Heart right ventricle (tissue), 16 donors: ENCODE data around the gene UIMC1. TPM values are rescaled to one million over a fixed set of nuclear protein-coding genes. Genes with fewer than 3 reads are reported as not detected.
"Not testable (repeated sequence)": the region's sequence is repeated elsewhere in the genome, so short reads cannot be mapped to it uniquely, and the experiment has no call there.

ENCODE experiments used
- ATAC-seq, 8 donors: fragments of 200-7000 bp; cut with Tn5 transposase; one replicate each; pipeline ENCODE4 v1.9.1; 2020; ENCODE audit warnings: mild to moderate bottlenecking in 8 of 8, moderate library complexity in 8 of 8, moderate number of reproducible peaks in 1 of 8
- DNase-seq, 2 donors: peaks; one replicate each; pipeline ENCODE4 v3.0.0-alpha.2; 2020
- H3K27ac ChIP-seq, 10 donors: fragments of 200-600 bp; sonication (generic) in 2 of 10; one replicate each; pipeline versions ENCODE4 v1.5.0 to v1.8.0; 2020 to 2022; ENCODE audit warnings: mild to moderate bottlenecking in 3 of 10
- H3K27me3 ChIP-seq, 7 donors: fragments of 200-600 bp; one replicate each; pipeline ENCODE4 v1.8.0; 2021 to 2022; ENCODE audit warnings: mild to moderate bottlenecking in 2 of 7
- H3K36me3 ChIP-seq, 9 donors: fragments of 200-600 bp; sonication (generic) in 1 of 9; one replicate each; pipeline versions ENCODE4 v1.5.0 to v1.8.0; 2020 to 2022; ENCODE audit warnings: mild to moderate bottlenecking in 2 of 9
- H3K4me1 ChIP-seq, 9 donors: fragments of 200-600 bp; sonication (generic) in 1 of 9; one replicate each; pipeline versions ENCODE4 v1.5.0 to v1.8.0; 2020 to 2022; ENCODE audit warnings: mild to moderate bottlenecking in 4 of 9
- H3K4me3 ChIP-seq, 10 donors: fragments of 200-600 bp; sonication (generic) in 2 of 10; one replicate each; pipeline versions ENCODE4 v1.5.0 to v1.8.0; 2020 to 2022; ENCODE audit warnings: mild to moderate bottlenecking in 7 of 10, moderate library complexity in 2 of 10
- H3K9me3 ChIP-seq, 11 donors: fragments of 200-600 bp in 10 of 11; sonication (generic) in 2 of 11; one replicate each; pipeline versions ENCODE4 v1.5.0 to v1.8.0; 2013 to 2022; ENCODE audit warnings: mild to moderate bottlenecking in 2 of 11, control low read depth in 1 of 11, moderate library complexity in 1 of 11
- WGBS, 2 donors: extraction: QIAGEN DNeasy Blood & Tissue Kit; methylation state at CpG; one replicate each; pipeline ENCODE4 v1.1.7; 2013; ENCODE audit warnings: inconsistent platforms in 1 of 2; 5-methylcytosine and 5-hydroxymethylcytosine counted together
- intact Hi-C, 10 donors: fragments of 100-400 bp; cut with DNase I; formaldehyde crosslinking; loops; one replicate each; pipeline versions ENCODE4 v1.11.1 to v1.14.2; 2022
- polyA plus RNA-seq, 2 donors: library from polyadenylated mRNA; stranded (reverse); fragments of 200-250 nt; gene quantifications; one replicate each; pipeline ENCODE4 v1.2.3, GENCODE V29; 2013
- total RNA-seq, 10 donors: library from RNA; stranded (reverse); fragmentation: NEBNext Ultra II Directional in 3 of 10; extraction: Animal tissue kit (Norgen Biotek cat#: 25700) in 3 of 10; gene quantifications; one replicate each; pipeline versions ENCODE4 v1.2.1 to v1.2.4, GENCODE V29; 2021 to 2023
- TF ChIP-seq, protein P1 (sequence below), 9 donors: fragments of 200-600 bp; sonication (generic) in 2 of 9; IDR thresholded peaks; one replicate each; pipeline versions ENCODE4 v1.5.0 to v1.8.0; 2021 to 2022; ENCODE audit warnings: antibody characterized with exemption in 9 of 9, mild to moderate bottlenecking in 5 of 9, moderate library complexity in 1 of 9
- donor health status: Arrhythmogenic right ventricular cardiomyopathy.
- donor health status: ischemic (EF 13 %, LVEDD 7.1; RV severe dilation, severe dysfunction).
- donor health status: healthy with polysubstance abuse.
- donor health status: DM: no; HTN: yes; CAD: no.
- donor health status: DM: no; HTN: no; CAD: no.
- donor health status: ischemic (EF 25% LVEDD 6.9; RV normal size, moderate dysfunction).
- donor health status: ischemic (EF 25% LVEDD 5.7; RV mildly dilated, moderate dysfunction).
- donor health status: healthy.
- donor health status: DM: yes; HTN: yes; CAD: no.
- donor health status: Ischemic cardiomyopathy.
- donor health status: ischemic (EF 35%, LVEDD 5.7; RV mildly dilated, moderate dysfunction).
- donor health status: nonischemic (EF 11% LVEDD 7.7; RV severe dilation, severe dysfunction).
- donor health status: DM: yes; HTN: yes; CAD: no.
- donor health status: PGD.
- donor health status: ischemic (EF 29% LVEDD 5.4; RV normal size, mild dysfunction).
- donor health status: nonischemic (EF 23%, LVEDD 6.1; RV moderate dilation, normal function).

The UIMC1 gene
- total and polyA plus RNA-seq, 12 donors, result 24.0 to 45.5 (median 35.3) TPM

DNA sequence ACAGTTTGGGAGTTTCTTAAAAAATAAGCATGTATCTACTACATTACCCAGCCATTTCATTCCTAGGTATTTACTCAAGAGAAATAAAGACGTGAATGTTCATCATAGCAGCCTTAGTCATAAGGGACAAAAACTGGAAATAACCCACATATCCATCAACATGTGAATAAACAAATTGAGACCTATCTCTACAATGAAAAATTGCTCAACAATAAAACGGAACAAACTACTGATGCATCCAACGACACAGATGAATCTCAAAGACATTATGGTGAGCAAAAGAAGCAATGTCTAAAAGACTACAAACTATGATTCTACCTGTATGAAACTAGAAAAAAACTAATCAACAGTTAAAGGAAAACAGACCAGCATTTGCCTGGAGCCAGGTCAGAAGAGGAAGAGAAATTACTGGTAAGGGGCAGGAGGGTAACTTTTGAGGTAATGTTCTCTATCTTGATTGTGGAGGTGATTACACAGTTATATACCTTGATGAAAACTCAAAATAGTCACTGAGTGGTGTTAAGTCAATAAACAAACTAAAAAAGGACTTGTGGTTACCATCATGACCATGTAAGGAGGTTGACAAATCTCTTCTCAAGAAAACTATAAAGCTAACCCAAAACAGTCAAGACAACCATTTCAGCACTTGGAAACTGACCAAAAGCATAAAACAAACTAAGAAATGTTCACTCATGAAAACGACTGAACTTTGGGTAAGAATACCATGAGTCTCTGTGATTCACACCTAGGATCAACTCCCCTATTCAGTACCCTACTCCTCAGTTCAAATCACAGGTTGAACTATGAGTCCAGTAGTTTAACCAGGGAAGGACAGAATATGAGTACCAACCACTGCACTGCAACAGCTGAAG lies 10.4 kb downstream of the UIMC1 start:
- Histone ChIP-seq H3K27ac (peak overlapping the region in 5 of 10 donors; percentile 43 to 88 (median 50)), H3K9me3 (peaks cover 0 to 19% (median 0%) of the 10 kb centered on the region in 11 donors), H3K4me1 (peaks cover 0 to 78% (median 32%) of the 10 kb centered on the region in 9 donors), H3K27me3 (no peaks in the 10 kb centered on the region), H3K4me3 (no peak overlapping the region), H3K36me3 (no peaks in the 10 kb centered on the region)
- no peak for ATAC-seq
- DNase-seq, result no peak
- TF ChIP-seq, protein P1, sequence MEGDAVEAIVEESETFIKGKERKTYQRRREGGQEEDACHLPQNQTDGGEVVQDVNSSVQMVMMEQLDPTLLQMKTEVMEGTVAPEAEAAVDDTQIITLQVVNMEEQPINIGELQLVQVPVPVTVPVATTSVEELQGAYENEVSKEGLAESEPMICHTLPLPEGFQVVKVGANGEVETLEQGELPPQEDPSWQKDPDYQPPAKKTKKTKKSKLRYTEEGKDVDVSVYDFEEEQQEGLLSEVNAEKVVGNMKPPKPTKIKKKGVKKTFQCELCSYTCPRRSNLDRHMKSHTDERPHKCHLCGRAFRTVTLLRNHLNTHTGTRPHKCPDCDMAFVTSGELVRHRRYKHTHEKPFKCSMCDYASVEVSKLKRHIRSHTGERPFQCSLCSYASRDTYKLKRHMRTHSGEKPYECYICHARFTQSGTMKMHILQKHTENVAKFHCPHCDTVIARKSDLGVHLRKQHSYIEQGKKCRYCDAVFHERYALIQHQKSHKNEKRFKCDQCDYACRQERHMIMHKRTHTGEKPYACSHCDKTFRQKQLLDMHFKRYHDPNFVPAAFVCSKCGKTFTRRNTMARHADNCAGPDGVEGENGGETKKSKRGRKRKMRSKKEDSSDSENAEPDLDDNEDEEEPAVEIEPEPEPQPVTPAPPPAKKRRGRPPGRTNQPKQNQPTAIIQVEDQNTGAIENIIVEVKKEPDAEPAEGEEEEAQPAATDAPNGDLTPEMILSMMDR (IDR thresholded peaks at IDR 0.05), result no peak
- 55 to 56% methylated on average over 4 of the region's 4 CpGs for WGBS, 2 donors
- intact Hi-C loops, result no loop called here

DNA sequence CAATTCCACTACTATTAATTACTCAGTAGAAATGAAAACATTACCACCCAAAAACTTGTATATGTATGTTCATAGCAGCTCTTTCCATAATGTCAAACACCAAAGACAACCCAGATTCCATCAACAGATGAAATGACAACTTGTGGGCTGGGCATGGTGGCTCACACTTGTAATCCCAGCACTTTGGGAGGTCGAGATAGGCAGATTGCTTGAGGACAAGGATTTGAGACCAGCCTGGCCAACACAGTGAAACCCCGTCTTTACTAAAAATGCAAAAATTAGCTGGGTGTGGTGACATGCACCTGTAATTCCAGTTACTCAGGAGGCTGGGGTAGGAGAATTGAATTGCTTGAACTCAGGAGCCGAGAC lies 11.5 kb downstream of the UIMC1 start:
- Histone ChIP-seq H3K27me3 (no peaks in the 10 kb centered on the region), H3K4me1 (peaks cover 0 to 68% (median 26%) of the 10 kb centered on the region in 9 donors), H3K4me3 (no peak overlapping the region), H3K27ac (peak overlapping the region in 9 of 10 donors; percentile 42 to 88 (median 55)), H3K36me3 (no peaks in the 10 kb centered on the region), H3K9me3 (peaks cover 0 to 19% (median 0%) of the 10 kb centered on the region in 11 donors)
- DNase-seq (no peak), ATAC-seq (peak in 1 of 8 donors; percentile 10)
- TF ChIP-seq, protein P1 (IDR thresholded peaks at IDR 0.05), result no peak
- WGBS, 2 donors, result 88 to 91% methylated on average over 3 of the region's 3 CpGs
- intact Hi-C loops, result no loop called here

DNA sequence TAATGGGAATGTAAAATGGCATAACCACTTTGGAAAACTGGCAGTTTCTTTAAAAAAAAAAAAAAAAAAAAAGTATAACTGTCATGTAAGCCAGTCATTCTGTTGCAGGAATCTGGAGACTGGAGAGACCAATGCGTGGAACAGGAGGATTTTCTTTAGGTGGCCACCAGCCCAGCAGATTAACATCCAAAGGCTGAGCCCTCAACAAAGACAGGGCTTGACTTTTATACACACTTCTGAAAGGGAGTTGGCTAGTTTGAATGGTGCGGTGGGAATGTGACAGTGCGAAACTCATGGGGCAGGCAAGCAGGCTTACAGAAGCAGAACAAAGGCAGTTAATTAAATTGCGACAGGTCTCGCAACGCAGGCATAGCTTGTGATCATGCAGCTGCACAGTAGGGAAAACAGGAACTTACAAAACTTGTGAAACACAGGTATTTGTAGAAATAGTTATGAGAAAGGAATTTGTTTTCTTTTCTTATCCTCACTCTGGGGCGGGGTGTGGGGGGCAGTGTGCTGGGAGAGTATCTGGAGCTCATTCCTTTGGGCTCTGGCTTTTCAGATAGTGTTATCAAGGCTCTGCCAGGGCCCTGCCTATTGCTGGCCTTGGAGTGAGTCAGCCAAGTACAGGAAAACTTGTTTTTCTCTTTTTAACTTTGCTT lies 12.0 kb downstream of the UIMC1 start:
- Histone ChIP-seq H3K4me1 (peaks cover 0 to 68% (median 24%) of the 10 kb centered on the region in 9 donors), H3K27me3 (no peaks in the 10 kb centered on the region), H3K4me3 (no peak overlapping the region), H3K27ac (peak overlapping the region in 9 of 10 donors; percentile 42 to 88 (median 55)), H3K36me3 (no peaks in the 10 kb centered on the region), H3K9me3 (peaks cover 0 to 19% (median 0%) of the 10 kb centered on the region in 11 donors)
- TF ChIP-seq, protein P1 (IDR thresholded peaks at IDR 0.05), result no peak
- intact Hi-C loops, result no loop called here
- peak in 1 of 2 donors; percentile 25 for DNase-seq
- ATAC-seq, result peak; percentile 26 to 88 (median 77)
- 68 to 69% methylated on average over 7 of the region's 7 CpGs for WGBS, 2 donors

DNA sequence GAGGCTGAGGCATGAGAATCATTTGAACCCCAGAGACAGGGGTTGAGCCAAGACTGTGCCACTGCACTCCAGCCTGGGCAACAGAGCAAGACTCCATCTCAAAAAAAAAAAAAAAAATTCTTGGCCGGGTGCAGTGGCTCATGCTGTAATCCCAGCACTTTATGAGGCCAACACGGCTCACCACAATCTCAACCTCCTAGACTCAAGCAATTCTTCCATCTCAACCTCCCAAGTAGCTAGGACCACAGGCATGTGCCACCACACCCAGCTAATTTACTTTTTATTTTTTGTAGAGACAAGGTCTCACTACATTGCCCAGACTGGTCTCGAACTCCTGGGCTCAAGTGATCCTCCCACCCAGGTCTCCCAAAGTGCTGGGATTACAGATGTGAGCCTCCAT lies 13.5 kb downstream of the UIMC1 start:
- H3K4me3 ChIP-seq, ATAC-seq, H3K27me3 ChIP-seq, H3K36me3 ChIP-seq, DNase-seq, intact Hi-C loops: not testable (repeated sequence)
- H3K27ac ChIP-seq, result peak overlapping the region in 6 of 10 donors; percentile 1 to 88 (median 70)
- 91 to 97% methylated on average over 3 of the region's 3 CpGs for WGBS, 2 donors
- peaks cover 0 to 72% (median 21%) of the 10 kb centered on the region in 9 donors for H3K4me1 ChIP-seq
- H3K9me3 ChIP-seq, result peaks cover 0 to 19% (median 0%) of the 10 kb centered on the region in 11 donors
